Caco-2 (cell line): ENCODE data around the gene CDCA3. TPM values are rescaled to one million over a fixed set of nuclear protein-coding genes. Genes with fewer than 3 reads are reported as not detected.

Source experiments
- Bru-seq: library from RNA; stranded (reverse); fragments of 400-500 nt; gene quantifications from one replicate; lab custom pipeline; 2021; lab: Mats Ljungman, UMichigan
- BruChase-seq, 2 experiments: library from RNA; stranded (reverse); fragments of 400-500 nt; gene quantifications; one replicate each; lab custom pipeline; 2021; lab: Mats Ljungman, UMichigan
- BruUV-seq: library from RNA; stranded (reverse); fragments of 400-500 nt; replicated peaks from 2 replicates; lab custom pipeline; 2021; lab: Mats Ljungman, UMichigan
- CTCF ChIA-PET: fragments of 300-600 bp; sonication (Branson Sonifier 250); formaldehyde crosslinking; loops from one replicate; lab custom pipeline; 2022; ENCODE audit warnings: antibody characterized with exemption; lab: Charles Lee
- POLR2A ChIA-PET: fragments of 300-600 bp; sonication (Branson Sonifier 250); formaldehyde crosslinking; loops from one replicate; lab custom pipeline; 2022; ENCODE audit warnings: antibody characterized with exemption; lab: Charles Lee
- DNase-seq, 2 experiments: peaks; one replicate each; pipeline versions ENCODE4 v3.0.0 to v3.0.0-alpha.2; 2020 to 2022
- H3K27me3 ChIP-seq: replicated peaks from 2 replicates; pipeline ENCODE4 v1.6.0; 2011; ENCODE audit warnings: low read length; ENCODE audit not compliant: control insufficient read depth, insufficient read depth
- H3K36me3 ChIP-seq: 2 replicates; pipeline ENCODE4 v1.5.1; 2011; ENCODE audit warnings: low read length; ENCODE audit not compliant: control insufficient read depth, insufficient read depth
- H3K4me1 ChIP-seq: fragments of 250-450 bp; sonication (Bioruptor Pico); 2 replicates; pipeline ENCODE4 v1.5.1; 2020; ENCODE audit warnings: mild to moderate bottlenecking
- H3K4me3 ChIP-seq: 2 replicates; pipeline ENCODE4 v1.5.1; 2011; ENCODE audit warnings: low read depth, mild to moderate bottlenecking, control low read depth, low read length
- H3K9me3 ChIP-seq: fragments of 250-450 bp; sonication (Bioruptor Pico); 2 replicates; pipeline ENCODE4 v1.5.1; 2020; ENCODE audit warnings: mild to moderate bottlenecking, moderate library complexity
- H3K27ac Mint-ChIP-seq: one replicate; pipeline ENCODE4 v1.8.0; 2022; ENCODE audit warnings: mixed read lengths; ENCODE audit not compliant: unreplicated experiment
- H3K27me3 Mint-ChIP-seq: one replicate; pipeline ENCODE4 v1.8.0; 2022; ENCODE audit warnings: mixed read lengths; ENCODE audit not compliant: insufficient read depth, unreplicated experiment
- H3K36me3 Mint-ChIP-seq: one replicate; pipeline ENCODE4 v1.8.0; 2022; ENCODE audit warnings: mild to moderate bottlenecking, mixed read lengths; ENCODE audit not compliant: insufficient read depth, unreplicated experiment
- H3K4me1 Mint-ChIP-seq: one replicate; pipeline ENCODE4 v1.8.0; 2022; ENCODE audit warnings: low read depth, mixed read lengths; ENCODE audit not compliant: unreplicated experiment
- H3K4me3 Mint-ChIP-seq: one replicate; pipeline ENCODE4 v1.8.0; 2022; ENCODE audit warnings: mild to moderate bottlenecking, moderate library complexity, mixed read lengths; ENCODE audit not compliant: unreplicated experiment
- H3K9me3 Mint-ChIP-seq: one replicate; pipeline ENCODE4 v1.8.0; 2022; ENCODE audit warnings: mixed read lengths; ENCODE audit not compliant: unreplicated experiment
- intact Hi-C: fragments of 100-400 bp; cut with micrococcal nuclease; formaldehyde crosslinking; loops from one replicate; pipeline ENCODE4 v1.10.0; 2022; ENCODE audit not compliant: unreplicated experiment
- long read RNA-seq: library from polyadenylated mRNA; stranded (forward); transcript quantifications from one replicate; pipeline ENCODE4 v2.0.0, GENCODE V29; 2022
- total RNA-seq: library from RNA; stranded (reverse); gene quantifications from 2 replicates; pipeline ENCODE4 v1.2.3, GENCODE V29; 2022
- TF ChIP-seq, protein P1 (sequence below), 2 experiments: fragments of 200-600 bp in 1 of 2; IDR thresholded peaks; 1 replicate in 1 of 2; 2 replicates in 1 of 2; pipeline versions ENCODE4 v1.5.1 to v1.8.0; 2011 to 2022; ENCODE audit warnings: antibody characterized with exemption in 1 of 2, control low read depth in 1 of 2, inconsistent platforms in 1 of 2, low read depth in 1 of 2, low read length in 1 of 2, mild to moderate bottlenecking in 1 of 2, moderate library complexity in 1 of 2; ENCODE audit not compliant: insufficient read depth in 1 of 2, severe bottlenecking in 1 of 2, unreplicated experiment in 1 of 2

Gene CDCA3
- total RNA-seq (147 and 152 TPM in 2 replicates), Bru-seq, nascent RNA (percentile 92 among the genes with signal in this experiment), BruChase-seq, experiment 1, labeled RNA remaining after a 2-hour chase (percentile 92 among the genes with signal in this experiment), BruChase-seq, experiment 2, labeled RNA remaining after a 6-hour chase (percentile 94 among the genes with signal in this experiment)
- long read RNA-seq, transcript CDCA3-204 (5 exons, 1,327 nt) = minor isoform, 15 of 233 reads
- long read RNA-seq, transcript CDCA3-207 (6 exons, 1,943 nt) = major isoform, 146 of 233 reads
- long read RNA-seq, transcript CDCA3-208 (5 exons, 985 nt) = minor isoform, 6 of 233 reads
- long read RNA-seq, partial matches to known transcripts = 25 of 233 reads
- long read RNA-seq, other reads (novel, unspliced or antisense) = 37 of 233 reads

DNA sequence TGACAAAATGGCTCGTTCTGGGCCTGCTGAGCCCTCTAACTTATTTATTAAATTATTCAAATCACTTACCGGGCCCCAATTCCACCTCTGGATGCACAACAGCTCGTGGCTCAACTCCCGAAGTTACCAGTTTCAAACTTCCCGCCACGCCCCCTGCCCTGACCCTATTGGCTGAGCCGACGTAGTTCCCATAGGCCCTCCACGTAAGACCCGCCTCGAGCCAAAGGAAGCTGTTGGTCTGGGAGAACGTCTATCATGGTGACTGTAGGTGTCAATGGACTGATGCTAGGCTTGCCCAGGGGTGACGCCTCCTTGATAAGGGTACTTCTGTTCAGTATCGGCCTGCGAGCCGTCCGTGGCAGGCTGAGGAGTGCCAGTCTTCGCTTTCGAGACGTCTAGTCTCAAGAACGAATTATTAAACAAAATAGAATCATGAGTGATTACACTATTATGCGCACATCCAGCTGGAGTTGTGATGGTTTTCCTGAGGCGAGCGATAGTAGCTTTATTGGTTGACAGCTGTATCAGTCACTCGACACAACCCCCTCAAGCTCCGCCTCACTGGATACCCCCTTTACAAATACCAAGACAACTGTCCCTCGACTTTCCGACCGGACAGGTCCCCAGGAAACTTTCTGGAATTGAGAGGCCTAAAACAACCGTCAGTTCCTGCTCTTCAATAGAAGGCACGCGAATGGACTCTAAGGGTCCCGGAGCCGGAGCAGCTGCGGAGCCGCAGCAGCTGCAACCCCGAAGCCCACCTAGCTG is at the start of gene CDCA3:
Gene CDCA3 (minus strand): TSS at position 134 of the 768 bp plus-strand sequence. CDS start 334 bp downstream, outside the sequence.
- H3K4me1 Mint-ChIP-seq = peaks cover 19% of the 10 kb centered on the region
- Histone ChIP-seq H3K9me3 (no peaks in the 10 kb centered on the region), H3K4me1 (peaks cover 13% of the 10 kb centered on the region), H3K4me3 (peak within 1 kb of the TSS; percentile 69), H3K27me3 (no peaks in the 10 kb centered on the region), H3K36me3 (peaks cover 7% of the 10 kb centered on the region; the same call in 1 of the 2 replicates)
- DNase-seq = peak; percentile 99 to 100
- CTCF ChIA-PET = interaction anchor here (0.6 to 5.2 kb wide), 18 partner anchors 10 to 314 kb away, joined by 3 to 65 read pairs (median 8); partner anchors contain the start of genes C12orf57, MLF2, P3H3 and PTMS
- H3K36me3 Mint-ChIP-seq = peaks cover 73% of the 10 kb centered on the region
- no TSS peak for BruUV-seq
- no peaks in the 10 kb centered on the region for H3K9me3 Mint-ChIP-seq
- POLR2A ChIA-PET = interaction anchor here (0.5 to 4.1 kb wide), 23 partner anchors 9 to 317 kb away, joined by 3 to 102 read pairs (median 9); partner anchors contain the start of genes C12orf57, COPS7A, GAPDH and GNB3
- H3K4me3 Mint-ChIP-seq = peak within 1 kb of the TSS; percentile 94
- TF ChIP-seq, protein P1, sequence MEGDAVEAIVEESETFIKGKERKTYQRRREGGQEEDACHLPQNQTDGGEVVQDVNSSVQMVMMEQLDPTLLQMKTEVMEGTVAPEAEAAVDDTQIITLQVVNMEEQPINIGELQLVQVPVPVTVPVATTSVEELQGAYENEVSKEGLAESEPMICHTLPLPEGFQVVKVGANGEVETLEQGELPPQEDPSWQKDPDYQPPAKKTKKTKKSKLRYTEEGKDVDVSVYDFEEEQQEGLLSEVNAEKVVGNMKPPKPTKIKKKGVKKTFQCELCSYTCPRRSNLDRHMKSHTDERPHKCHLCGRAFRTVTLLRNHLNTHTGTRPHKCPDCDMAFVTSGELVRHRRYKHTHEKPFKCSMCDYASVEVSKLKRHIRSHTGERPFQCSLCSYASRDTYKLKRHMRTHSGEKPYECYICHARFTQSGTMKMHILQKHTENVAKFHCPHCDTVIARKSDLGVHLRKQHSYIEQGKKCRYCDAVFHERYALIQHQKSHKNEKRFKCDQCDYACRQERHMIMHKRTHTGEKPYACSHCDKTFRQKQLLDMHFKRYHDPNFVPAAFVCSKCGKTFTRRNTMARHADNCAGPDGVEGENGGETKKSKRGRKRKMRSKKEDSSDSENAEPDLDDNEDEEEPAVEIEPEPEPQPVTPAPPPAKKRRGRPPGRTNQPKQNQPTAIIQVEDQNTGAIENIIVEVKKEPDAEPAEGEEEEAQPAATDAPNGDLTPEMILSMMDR (IDR thresholded peaks at IDR 0.05; ENCODE audit: insufficient read depth in 1 of 2, low read depth in 1 of 2, low read length in 1 of 2, severe bottlenecking in 1 of 2, unreplicated experiment in 1 of 2) = no peak
- H3K27me3 Mint-ChIP-seq = no peaks in the 10 kb centered on the region
- H3K27ac Mint-ChIP-seq = peak within 1 kb of the TSS; percentile 95
- intact Hi-C loops = loop anchor here (1.0 kb wide), 3 partner anchors 16 to 162 kb away; partner anchors contain the start of gene ZNF384

DNA sequence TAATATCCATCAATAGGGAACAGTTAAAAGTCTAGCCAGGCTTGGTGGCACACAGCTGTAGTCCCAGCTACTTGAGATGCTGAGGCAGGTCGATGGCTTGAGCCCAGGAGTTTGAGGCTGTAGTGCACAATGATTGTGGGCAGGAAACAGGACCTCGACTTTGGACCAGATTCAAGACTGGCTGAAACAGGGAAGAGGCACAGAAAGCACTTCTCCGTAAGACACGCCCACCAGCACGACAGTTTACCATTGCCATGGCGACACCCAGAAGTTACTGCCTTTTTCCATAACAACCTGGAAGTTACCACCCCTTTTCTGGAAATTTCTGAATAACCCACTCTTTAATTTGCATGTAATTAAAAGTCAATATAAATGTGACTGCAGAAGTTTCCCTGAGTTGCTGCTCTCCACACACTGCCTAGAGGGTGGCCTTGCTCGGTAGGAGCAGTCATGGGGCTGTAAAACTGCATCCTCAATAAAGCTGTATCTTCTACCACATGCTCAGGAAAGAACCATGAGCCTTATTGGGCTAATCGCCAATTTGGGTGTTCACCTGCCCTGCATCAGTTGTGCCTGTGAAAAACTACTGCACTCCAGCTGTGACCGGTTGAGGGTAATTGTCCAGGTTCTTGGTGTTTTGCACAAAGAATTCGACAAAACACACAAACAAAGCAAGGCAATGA is 48.9 kb upstream of the CDCA3 start:
- Mint-ChIP-seq H3K27ac (no peak overlapping the region), H3K27me3 (no peaks in the 10 kb centered on the region), H3K9me3 (no peaks in the 10 kb centered on the region), H3K36me3 (no peaks in the 10 kb centered on the region), H3K4me3 (no peak overlapping the region), H3K4me1 (peaks cover 14% of the 10 kb centered on the region)
- intact Hi-C loops = no loop called here
- no peaks in the 10 kb centered on the region for H3K36me3 ChIP-seq
- TF ChIP-seq, protein P1 (IDR thresholded peaks at IDR 0.05; ENCODE audit: insufficient read depth in 1 of 2, low read depth in 1 of 2, low read length in 1 of 2, severe bottlenecking in 1 of 2, unreplicated experiment in 1 of 2) = no peak
- POLR2A ChIA-PET = no interaction called here
- no peaks in the 10 kb centered on the region for H3K27me3 ChIP-seq
- DNase-seq = peak in 1 of 2 experiments; percentile 53
- CTCF ChIA-PET = no interaction called here
- H3K4me1 ChIP-seq = peaks cover 16% of the 10 kb centered on the region
- no peaks in the 10 kb centered on the region for H3K9me3 ChIP-seq
- BruUV-seq = no TSS peak
- H3K4me3 ChIP-seq = no peak overlapping the region
